Measurements from ENCODE around the gene USP15.
"Not testable (repeated sequence)": the region's sequence is repeated elsewhere in the genome, so short reads cannot be mapped to it uniquely, and the experiment has no call there.

Gene USP15

DNA sequence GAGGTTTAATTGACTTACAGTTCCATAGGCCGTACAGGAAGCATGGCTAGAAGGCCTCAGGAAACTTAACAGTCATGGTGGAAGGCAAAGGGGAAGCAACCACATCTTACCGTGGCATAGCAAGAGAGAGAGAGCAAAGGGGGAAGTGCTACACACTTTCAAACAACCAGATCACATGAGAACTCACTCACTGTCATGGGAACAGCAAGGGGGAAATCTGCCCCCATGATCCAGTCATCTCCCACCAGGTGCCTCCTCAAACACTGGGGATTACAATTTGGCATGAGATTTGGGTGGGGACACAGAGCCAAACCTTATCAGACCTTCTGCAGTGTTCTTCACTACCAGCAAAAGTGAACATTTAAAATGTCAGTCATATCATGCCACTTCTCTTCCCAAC, 58.9 kb downstream of the USP15 start:
- no peak overlapping the region for H3K27ac ChIP-seq (ENCODE audit: low read depth, low read length)
- H3K79me2 ChIP-seq (ENCODE audit: control insufficient read depth, insufficient read depth, low read length, unreplicated experiment) = no peaks in the 10 kb centered on the region
- peaks cover 25% of the 10 kb centered on the region for H3K36me3 ChIP-seq (ENCODE audit: insufficient read depth, low read length)
- H3K4me3 ChIP-seq (ENCODE audit: low read depth, low read length) = no peak overlapping the region
- no peak overlapping the region for H2AFZ ChIP-seq (ENCODE audit: low read length, unreplicated experiment)
- H3K27me3 ChIP-seq (ENCODE audit: insufficient read depth, low read length) = no peaks in the 10 kb centered on the region
- no peaks in the 10 kb centered on the region for H3K4me1 ChIP-seq (ENCODE audit: control insufficient read depth, insufficient read depth, low read length, unreplicated experiment)

- peaks cover 22% of the 10 kb centered on the region for H3K36me3 ChIP-seq (ENCODE audit: insufficient read depth, low read length)
- H3K4me1 ChIP-seq (ENCODE audit: control insufficient read depth, insufficient read depth, low read length, unreplicated experiment) = no peaks in the 10 kb centered on the region
- H3K27ac ChIP-seq (ENCODE audit: low read depth, low read length) = no peak overlapping the region
- H3K4me3 ChIP-seq (ENCODE audit: low read depth, low read length) = no peak overlapping the region
- H3K27me3 ChIP-seq (ENCODE audit: insufficient read depth, low read length) = no peaks in the 10 kb centered on the region
- no peak overlapping the region for H2AFZ ChIP-seq (ENCODE audit: low read length, unreplicated experiment)
- H3K79me2 ChIP-seq (ENCODE audit: control insufficient read depth, insufficient read depth, low read length, unreplicated experiment) = no peaks in the 10 kb centered on the region
These were observed 59.9 kb downstream of the USP15 start for GRCh38 chr12:62320054-62320453.

- Histone ChIP-seq H3K4me1 (ENCODE audit: control insufficient read depth, insufficient read depth, low read length, unreplicated experiment) (no peaks in the 10 kb centered on the region), H3K79me2 (ENCODE audit: control insufficient read depth, insufficient read depth, low read length, unreplicated experiment) (no peaks in the 10 kb centered on the region), H3K27ac (ENCODE audit: low read depth, low read length) (no peak overlapping the region), H2AFZ (ENCODE audit: low read length, unreplicated experiment) (no peak overlapping the region), H3K4me3 (ENCODE audit: low read depth, low read length) (no peak overlapping the region), H3K36me3 (ENCODE audit: insufficient read depth, low read length) (peaks cover 13% of the 10 kb centered on the region; the same call in 1 of the 2 replicates), H3K27me3 (ENCODE audit: insufficient read depth, low read length) (no peaks in the 10 kb centered on the region)
These were observed 63.2 kb downstream of the USP15 start for GRCh38 chr12:62323386-62323785.

GRCh38 chr12:62328296-62328921, 68.2 kb downstream of the USP15 start:
- Histone ChIP-seq H3K4me3 (ENCODE audit: low read depth, low read length) (no peak overlapping the region), H3K79me2 (ENCODE audit: control insufficient read depth, insufficient read depth, low read length, unreplicated experiment) (no peaks in the 10 kb centered on the region), H2AFZ (ENCODE audit: low read length, unreplicated experiment) (no peak overlapping the region), H3K4me1 (ENCODE audit: control insufficient read depth, insufficient read depth, low read length, unreplicated experiment) (peaks cover 15% of the 10 kb centered on the region), H3K36me3 (ENCODE audit: insufficient read depth, low read length) (no peaks in the 10 kb centered on the region; the same call in 1 of the 2 replicates), H3K27ac (ENCODE audit: low read depth, low read length) (no peak overlapping the region), H3K27me3 (ENCODE audit: insufficient read depth, low read length) (no peaks in the 10 kb centered on the region)

DNA sequence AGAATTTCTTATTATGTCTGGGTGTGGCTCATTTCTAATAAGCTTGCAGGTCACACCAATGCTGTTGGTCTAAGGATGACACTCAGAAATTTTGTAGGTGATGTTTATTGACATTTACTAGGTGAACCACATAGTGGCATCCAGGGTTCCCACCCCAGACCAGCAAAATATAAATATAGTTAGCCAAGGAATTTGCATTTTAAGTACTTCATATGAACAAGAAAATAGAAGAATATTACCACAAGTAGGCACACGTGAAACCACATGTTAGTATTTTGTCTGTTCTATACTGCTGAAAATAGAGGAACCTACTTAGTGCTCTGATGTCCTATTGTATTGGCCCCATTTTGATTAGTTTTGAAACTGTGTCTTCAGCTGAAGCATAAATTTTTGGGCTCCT, 71.1 kb downstream of the USP15 start:
- H3K27ac ChIP-seq (ENCODE audit: low read depth, low read length) = no peak overlapping the region
- H3K4me1 ChIP-seq (ENCODE audit: control insufficient read depth, insufficient read depth, low read length, unreplicated experiment) = peaks cover 15% of the 10 kb centered on the region
- no peak overlapping the region for H3K4me3 ChIP-seq (ENCODE audit: low read depth, low read length)
- H3K27me3 ChIP-seq (ENCODE audit: insufficient read depth, low read length) = no peaks in the 10 kb centered on the region
- H3K79me2 ChIP-seq (ENCODE audit: control insufficient read depth, insufficient read depth, low read length, unreplicated experiment) = peaks cover 17% of the 10 kb centered on the region
- H3K36me3 ChIP-seq (ENCODE audit: insufficient read depth, low read length) = peaks cover 14% of the 10 kb centered on the region
- no peak overlapping the region for H2AFZ ChIP-seq (ENCODE audit: low read length, unreplicated experiment)

- H2AFZ ChIP-seq (ENCODE audit: low read length, unreplicated experiment) = no peak overlapping the region
- peak overlapping the region; percentile 57 for H3K27ac ChIP-seq (ENCODE audit: low read depth, low read length)
- peaks cover 22% of the 10 kb centered on the region for H3K36me3 ChIP-seq (ENCODE audit: insufficient read depth, low read length)
- H3K4me3 ChIP-seq (ENCODE audit: low read depth, low read length) = no peak overlapping the region
- H3K79me2 ChIP-seq (ENCODE audit: control insufficient read depth, insufficient read depth, low read length, unreplicated experiment) = peaks cover 17% of the 10 kb centered on the region
- peaks cover 15% of the 10 kb centered on the region for H3K4me1 ChIP-seq (ENCODE audit: control insufficient read depth, insufficient read depth, low read length, unreplicated experiment)
- no peaks in the 10 kb centered on the region for H3K27me3 ChIP-seq (ENCODE audit: insufficient read depth, low read length)
These were observed 72.4 kb downstream of the USP15 start for GRCh38 chr12:62332598-62332997.

- H3K36me3 ChIP-seq (ENCODE audit: insufficient read depth, low read length) = peaks cover 26% of the 10 kb centered on the region
- H3K27me3 ChIP-seq (ENCODE audit: insufficient read depth, low read length) = no peaks in the 10 kb centered on the region
- no peak overlapping the region for H2AFZ ChIP-seq (ENCODE audit: low read length, unreplicated experiment)
- H3K27ac ChIP-seq (ENCODE audit: low read depth, low read length) = no peak overlapping the region
- H3K4me1 ChIP-seq (ENCODE audit: control insufficient read depth, insufficient read depth, low read length, unreplicated experiment) = peaks cover 15% of the 10 kb centered on the region
- H3K4me3 ChIP-seq (ENCODE audit: low read depth, low read length) = no peak overlapping the region
- H3K79me2 ChIP-seq (ENCODE audit: control insufficient read depth, insufficient read depth, low read length, unreplicated experiment) = peaks cover 22% of the 10 kb centered on the region
These were observed 74.9 kb downstream of the USP15 start for GRCh38 chr12:62335057-62335456.

- no peak overlapping the region for H3K4me3 ChIP-seq (ENCODE audit: low read depth, low read length)
- H3K4me1 ChIP-seq (ENCODE audit: control insufficient read depth, insufficient read depth, low read length, unreplicated experiment) = peaks cover 15% of the 10 kb centered on the region
- no peak overlapping the region for H2AFZ ChIP-seq (ENCODE audit: low read length, unreplicated experiment)
- no peaks in the 10 kb centered on the region for H3K27me3 ChIP-seq (ENCODE audit: insufficient read depth, low read length)
- H3K36me3 ChIP-seq (ENCODE audit: insufficient read depth, low read length) = peaks cover 26% of the 10 kb centered on the region
- no peak overlapping the region for H3K27ac ChIP-seq (ENCODE audit: low read depth, low read length)
- H3K79me2 ChIP-seq (ENCODE audit: control insufficient read depth, insufficient read depth, low read length, unreplicated experiment) = peaks cover 22% of the 10 kb centered on the region
These were observed 75.6 kb downstream of the USP15 start for GRCh38 chr12:62335796-62336195.

GRCh38 chr12:62337643-62338042, 77.4 kb downstream of the USP15 start:
- peaks cover 29% of the 10 kb centered on the region for H3K36me3 ChIP-seq (ENCODE audit: insufficient read depth, low read length)
- not testable (repeated sequence) for H3K4me3 ChIP-seq (ENCODE audit: low read depth, low read length)
- H3K79me2 ChIP-seq (ENCODE audit: control insufficient read depth, insufficient read depth, low read length, unreplicated experiment) = peaks cover 25% of the 10 kb centered on the region

DNA sequence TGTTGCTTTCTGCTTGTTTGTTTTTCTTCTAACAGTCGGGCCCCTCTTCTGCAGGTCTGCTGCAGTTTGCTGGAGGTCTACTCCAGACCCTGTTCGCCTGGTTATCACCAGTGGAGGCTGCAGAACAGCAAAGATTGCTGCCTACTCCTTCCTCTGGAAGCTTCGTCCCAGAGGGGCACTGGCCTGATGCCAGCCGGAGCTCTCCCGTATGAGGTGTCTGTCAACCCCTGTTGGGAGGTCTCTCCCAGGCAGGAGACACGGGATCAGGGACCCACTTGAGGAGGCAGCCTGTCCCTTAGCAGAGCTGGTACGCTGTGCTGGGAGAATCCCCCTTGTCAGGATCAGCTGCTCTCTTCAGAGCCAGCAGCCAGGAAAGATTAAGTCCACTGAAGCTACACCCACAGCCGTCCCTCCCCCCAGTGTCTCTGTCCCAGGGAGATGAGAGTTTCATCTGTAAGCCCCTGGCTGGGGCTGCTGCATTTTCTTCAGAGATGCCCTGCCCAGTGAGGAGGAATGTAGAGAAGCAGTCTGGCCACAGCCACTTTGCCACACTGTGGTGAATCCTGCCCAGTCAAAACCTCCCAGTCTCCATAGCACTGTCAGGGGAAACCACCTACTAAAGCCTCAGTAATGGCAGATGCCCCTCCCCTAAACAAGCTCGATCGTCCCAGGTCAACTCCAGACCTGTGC, 82.6 kb downstream of the USP15 start:
- H3K27me3 ChIP-seq (ENCODE audit: insufficient read depth, low read length); H3K27ac ChIP-seq (ENCODE audit: low read depth, low read length); H3K4me1 ChIP-seq (ENCODE audit: control insufficient read depth, insufficient read depth, low read length, unreplicated experiment); H2AFZ ChIP-seq (ENCODE audit: low read length, unreplicated experiment); H3K4me3 ChIP-seq (ENCODE audit: low read depth, low read length): not testable (repeated sequence)
- H3K36me3 ChIP-seq (ENCODE audit: insufficient read depth, low read length) = peaks cover 25% of the 10 kb centered on the region
- peaks cover 10% of the 10 kb centered on the region for H3K79me2 ChIP-seq (ENCODE audit: control insufficient read depth, insufficient read depth, low read length, unreplicated experiment)

More at GRCh38 chr12:62337643-62338042, 77.4 kb downstream of the USP15 start:
- not testable (repeated sequence) for H3K4me1 ChIP-seq (ENCODE audit: control insufficient read depth, insufficient read depth, low read length, unreplicated experiment); H2AFZ ChIP-seq (ENCODE audit: low read length, unreplicated experiment); H3K27ac ChIP-seq (ENCODE audit: low read depth, low read length); H3K27me3 ChIP-seq (ENCODE audit: insufficient read depth, low read length)
